SU-DHL-6 (cell line): Measurements from ENCODE around the gene RRP9.

Source experiments
- EZH2phosphoT487 ChIP-seq: fragments of 200-600 bp; sonication (generic), shearing (Covaris generic); conservative IDR thresholded peaks from 2 replicates; pipeline ENCODE4 v1.6.1; 2018; ENCODE audit warnings: mild to moderate bottlenecking, antibody characterized with exemption, low read length, moderate library complexity, mixed read lengths
- TF ChIP-seq, protein P1 (sequence below): fragments of 200-600 bp; sonication (generic); IDR thresholded peaks from one replicate; pipeline ENCODE4 v1.5.1; 2017; ENCODE audit warnings: antibody characterized with exemption, mild to moderate bottlenecking, low read length, moderate library complexity; ENCODE audit not compliant: insufficient read depth, poor library complexity, severe bottlenecking

DNA sequence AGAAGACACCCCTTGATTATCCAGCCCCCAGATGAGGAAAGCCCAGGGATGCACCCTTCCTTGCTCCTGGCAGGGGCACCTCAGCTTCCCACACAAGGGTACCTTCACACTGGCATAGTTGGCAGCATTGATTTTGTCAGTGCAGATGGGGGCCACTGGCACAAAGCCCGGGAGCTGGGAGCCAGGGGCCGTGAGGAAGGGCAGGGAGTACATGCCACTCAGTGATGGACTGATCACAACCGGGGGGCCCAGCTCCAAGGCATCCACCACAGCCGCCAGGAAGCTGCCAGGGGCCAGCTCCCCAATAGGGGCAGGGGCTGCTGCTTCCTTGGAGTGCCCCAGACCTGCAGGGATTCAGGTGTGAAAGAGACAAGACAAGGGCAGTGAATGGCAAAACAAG is 28.1 kb upstream of the RRP9 start:
- TF ChIP-seq, protein P1, sequence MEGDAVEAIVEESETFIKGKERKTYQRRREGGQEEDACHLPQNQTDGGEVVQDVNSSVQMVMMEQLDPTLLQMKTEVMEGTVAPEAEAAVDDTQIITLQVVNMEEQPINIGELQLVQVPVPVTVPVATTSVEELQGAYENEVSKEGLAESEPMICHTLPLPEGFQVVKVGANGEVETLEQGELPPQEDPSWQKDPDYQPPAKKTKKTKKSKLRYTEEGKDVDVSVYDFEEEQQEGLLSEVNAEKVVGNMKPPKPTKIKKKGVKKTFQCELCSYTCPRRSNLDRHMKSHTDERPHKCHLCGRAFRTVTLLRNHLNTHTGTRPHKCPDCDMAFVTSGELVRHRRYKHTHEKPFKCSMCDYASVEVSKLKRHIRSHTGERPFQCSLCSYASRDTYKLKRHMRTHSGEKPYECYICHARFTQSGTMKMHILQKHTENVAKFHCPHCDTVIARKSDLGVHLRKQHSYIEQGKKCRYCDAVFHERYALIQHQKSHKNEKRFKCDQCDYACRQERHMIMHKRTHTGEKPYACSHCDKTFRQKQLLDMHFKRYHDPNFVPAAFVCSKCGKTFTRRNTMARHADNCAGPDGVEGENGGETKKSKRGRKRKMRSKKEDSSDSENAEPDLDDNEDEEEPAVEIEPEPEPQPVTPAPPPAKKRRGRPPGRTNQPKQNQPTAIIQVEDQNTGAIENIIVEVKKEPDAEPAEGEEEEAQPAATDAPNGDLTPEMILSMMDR, result no peak
- TF ChIP-seq EZH2phosphoT487, result no peak
